Liver (tissue), 9 donors: ENCODE data around the gene TEX48. TPM values are rescaled to one million over a fixed set of nuclear protein-coding genes. Genes with fewer than 3 reads are reported as not detected.

Experiments
- DNase-seq: peaks from one replicate; pipeline ENCODE4 v3.0.0-alpha.2; 2017; ENCODE audit warnings: low spot score
- H3K27ac ChIP-seq, 2 donors: one replicate each; pipeline ENCODE4 v1.7.0; 2013; ENCODE audit warnings: inconsistent platforms in 2 of 2, low read length in 2 of 2, control low read depth in 1 of 2, low read depth in 1 of 2, mild to moderate bottlenecking in 1 of 2
- H3K27me3 ChIP-seq, 4 donors: one replicate each; pipeline versions ENCODE4 v1.6.1 to v1.7.0; 2013; ENCODE audit warnings: low read length in 3 of 4, inconsistent platforms in 1 of 4, mild to moderate bottlenecking in 1 of 4, moderate library complexity in 1 of 4; ENCODE audit not compliant: control insufficient read depth in 4 of 4, insufficient read depth in 4 of 4
- H3K36me3 ChIP-seq, 4 donors: one replicate each; pipeline versions ENCODE4 v1.6.1 to v1.7.0; 2013; ENCODE audit warnings: low read length in 3 of 4, mild to moderate bottlenecking in 3 of 4, low read depth in 1 of 4, moderate library complexity in 1 of 4; ENCODE audit not compliant: control insufficient read depth in 4 of 4, insufficient read depth in 3 of 4
- H3K4me1 ChIP-seq, 4 donors: one replicate each; pipeline versions ENCODE4 v1.6.1 to v1.7.0; 2013; ENCODE audit warnings: low read length in 3 of 4, mild to moderate bottlenecking in 3 of 4, moderate library complexity in 1 of 4; ENCODE audit not compliant: control insufficient read depth in 4 of 4, insufficient read depth in 4 of 4
- H3K4me3 ChIP-seq, 3 donors: one replicate each; pipeline versions ENCODE4 v1.6.1 to v1.7.0; 2013; ENCODE audit warnings: low read length in 3 of 3, control low read depth in 1 of 3, low read depth in 1 of 3, mild to moderate bottlenecking in 1 of 3
- H3K9ac ChIP-seq, 2 donors: one replicate each; pipeline ENCODE4 v1.7.0; 2013; ENCODE audit warnings: low read length in 2 of 2, mild to moderate bottlenecking in 2 of 2, moderate library complexity in 2 of 2, control low read depth in 1 of 2, low read depth in 1 of 2
- H3K9me3 ChIP-seq, 4 donors: one replicate each; pipeline versions ENCODE4 v1.6.1 to v1.7.0; 2013; ENCODE audit warnings: low read length in 3 of 4; ENCODE audit not compliant: control insufficient read depth in 4 of 4
- ATF3 ChIP-seq: IDR thresholded peaks from 2 replicates; pipeline ENCODE4 v1.6.1; 2016; ENCODE audit warnings: antibody characterized with exemption
- CTCF ChIP-seq: fragments of 150-350 bp; IDR thresholded peaks from 2 replicates; pipeline ENCODE4 v1.5.1; 2017; ENCODE audit warnings: improper control_type of control experiment, low read depth, low read length; ENCODE audit not compliant: missing input control
- EGR1 ChIP-seq, 2 donors: IDR thresholded peaks; 2 replicates each; pipeline ENCODE4 v1.6.1; 2016 to 2018; ENCODE audit warnings: antibody characterized with exemption in 2 of 2, low read depth in 2 of 2
- FOXA2 ChIP-seq: IDR thresholded peaks from 2 replicates; pipeline ENCODE4 v1.6.1; 2016; ENCODE audit warnings: antibody characterized with exemption
- GABPA ChIP-seq, 2 donors: IDR thresholded peaks in 1 of 2; conservative IDR thresholded peaks in 1 of 2; 2 replicates each; pipeline ENCODE4 v1.6.1; 2016; ENCODE audit warnings: antibody characterized with exemption in 2 of 2, mild to moderate bottlenecking in 1 of 2, moderate library complexity in 1 of 2
- HNF4A ChIP-seq, 2 donors: conservative IDR thresholded peaks; 2 replicates each; pipeline ENCODE4 v1.6.1; 2016; ENCODE audit warnings: antibody characterized with exemption in 2 of 2, mild to moderate bottlenecking in 2 of 2
- JUND ChIP-seq, 2 donors: IDR thresholded peaks; 2 replicates each; pipeline ENCODE4 v1.6.1; 2016; ENCODE audit warnings: antibody characterized with exemption in 2 of 2
- MAX ChIP-seq: IDR thresholded peaks from 2 replicates; pipeline ENCODE4 v1.6.1; 2016; ENCODE audit warnings: antibody characterized with exemption
- NR2F2 ChIP-seq: IDR thresholded peaks from 2 replicates; pipeline ENCODE4 v1.6.1; 2016; ENCODE audit warnings: antibody characterized with exemption
- REST ChIP-seq: IDR thresholded peaks from 2 replicates; pipeline ENCODE4 v1.6.1; 2016; ENCODE audit warnings: antibody characterized with exemption, mild to moderate bottlenecking
- RXRA ChIP-seq, 2 donors: IDR thresholded peaks; 2 replicates each; pipeline ENCODE4 v1.6.1; 2017 to 2018; ENCODE audit warnings: antibody characterized with exemption in 2 of 2, mild to moderate bottlenecking in 1 of 2
- SP1 ChIP-seq: IDR thresholded peaks from 2 replicates; pipeline ENCODE4 v1.6.1; 2018; ENCODE audit warnings: antibody characterized with exemption, mild to moderate bottlenecking
- TAF1 ChIP-seq: conservative IDR thresholded peaks from 2 replicates; pipeline ENCODE4 v1.6.1; 2016; ENCODE audit warnings: antibody characterized with exemption, mild to moderate bottlenecking
- YY1 ChIP-seq: IDR thresholded peaks from 2 replicates; pipeline ENCODE4 v1.6.1; 2016; ENCODE audit warnings: antibody characterized with exemption, mild to moderate bottlenecking
- ZBTB33 ChIP-seq: IDR thresholded peaks from 2 replicates; pipeline ENCODE4 v1.6.1; 2016; ENCODE audit warnings: antibody characterized with exemption
- WGBS: extraction: QIAGEN DNeasy Blood & Tissue Kit; methylation state at CpG from one replicate; pipeline ENCODE4 v1.1.7; 2013; 5-methylcytosine and 5-hydroxymethylcytosine counted together
- polyA plus RNA-seq, 2 donors: library from polyadenylated mRNA; stranded (reverse) in 1 of 2; unstranded in 1 of 2; fragments of 200-250 nt in 1 of 2; fragments of >200 nt in 1 of 2; fragmentation: Nextera tagmentation in 1 of 2; extraction: Ambion mirVana in 1 of 2; gene quantifications; one replicate each; pipeline versions ENCODE4 v1.2.1 to v1.2.3, GENCODE V29; 2013 to 2015
- total RNA-seq, 2 donors: library from RNA; depleted of rRNA; stranded (reverse); fragments of >200 nt; gene quantifications; one replicate each; pipeline ENCODE4 v1.2.3, GENCODE V29; 2014
- donor health status: healthy.
- donor health status: healthy.
- donor health status: healthy.
- donor health status: healthy.
- donor health status: healthy.

The TEX48 gene
- total and polyA plus RNA-seq, 4 donors = not detected

- H3K9me3 ChIP-seq = no peaks in the 10 kb centered on the region
- TF ChIP-seq EGR1 (IDR thresholded peaks at IDR 0.05; ENCODE audit: low read depth in 2 of 2) = no peak
- no peak for TF ChIP-seq TAF1
- TF ChIP-seq FOXA2 = no peak
- no peak for TF ChIP-seq HNF4A (conservative IDR thresholded peaks at IDR 0.05)
- no peak for TF ChIP-seq ATF3
- TF ChIP-seq JUND (IDR thresholded peaks at IDR 0.05) = no peak
- TF ChIP-seq REST = no peak
- no peak for TF ChIP-seq RXRA (IDR thresholded peaks at IDR 0.05)
- TF ChIP-seq MAX = no peak
- TF ChIP-seq SP1 = no peak
- no peak overlapping the region for H3K27ac ChIP-seq
- H3K36me3 ChIP-seq = peaks cover 0 to 22% (median 12%) of the 10 kb centered on the region in 4 donors
- H3K4me3 ChIP-seq = no peak overlapping the region
- no peaks in the 10 kb centered on the region for H3K4me1 ChIP-seq
- H3K9ac ChIP-seq = no peak overlapping the region
- WGBS = 95% methylated on average over 4 of the region's 4 CpGs
- no peaks in the 10 kb centered on the region for H3K27me3 ChIP-seq
- no peak for DNase-seq
These were observed 55.5 kb downstream of the TEX48 start for GRCh38 chr9:114626415-114627020.

GRCh38 chr9:114624677-114625076 is 57.3 kb downstream of the TEX48 start:
- Histone ChIP-seq H3K4me3 (no peak overlapping the region), H3K4me1 (no peaks in the 10 kb centered on the region), H3K27ac (no peak overlapping the region), H3K9me3 (no peaks in the 10 kb centered on the region), H3K36me3 (peaks cover 0 to 12% (median 10%) of the 10 kb centered on the region in 4 donors), H3K27me3 (no peaks in the 10 kb centered on the region), H3K9ac (no peak overlapping the region)
- DNase-seq = no peak
- WGBS = 97% methylated on average over 2 of the region's 2 CpGs
- TF ChIP-seq NR2F2 (no peak), CTCF (no peak), SP1 (no peak), ZBTB33 (no peak), FOXA2 (no peak), YY1 (no peak), JUND (IDR thresholded peaks at IDR 0.05) (no peak), REST (no peak), MAX (no peak), GABPA (IDR thresholded peaks at IDR 0.05 in 1 of 2, conservative IDR thresholded peaks at IDR 0.05 in 1 of 2) (no peak), EGR1 (IDR thresholded peaks at IDR 0.05; ENCODE audit: low read depth in 2 of 2) (no peak), HNF4A (conservative IDR thresholded peaks at IDR 0.05) (no peak), ATF3 (no peak), RXRA (IDR thresholded peaks at IDR 0.05) (no peak)
